Measurements from ENCODE around the gene CLK1. TPM values are rescaled to one million over a fixed set of nuclear protein-coding genes. Genes with fewer than 3 reads are reported as not detected.

CLK1 gene
- total RNA-seq, 1 donor from 2014 or later, result 118 TPM

DNA sequence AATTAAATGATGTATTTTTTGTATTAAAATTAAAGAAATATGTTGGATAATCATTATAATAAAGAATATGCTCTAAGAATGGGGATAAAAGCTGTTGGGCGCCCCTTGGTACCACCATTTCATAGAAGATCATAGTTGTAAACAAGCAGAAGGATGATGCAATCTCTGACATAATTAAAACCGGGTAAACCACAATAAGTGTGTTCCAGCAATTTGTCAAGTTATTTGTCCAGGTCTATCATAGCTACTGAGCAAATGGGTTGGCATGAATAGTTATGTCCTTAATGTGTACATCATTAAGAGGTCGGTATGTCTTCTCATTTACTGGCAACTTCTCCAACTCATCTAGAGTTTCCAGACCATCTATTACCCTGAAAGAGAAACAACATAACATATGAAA is 6.7 kb upstream of the CLK1 start:
- Mint-ChIP-seq H3K4me1 (peaks cover 7% of the 10 kb centered on the region), H3K27me3 (ENCODE audit: low read depth) (no peaks in the 10 kb centered on the region), H3K36me3 (peaks cover 17% of the 10 kb centered on the region), H3K4me3 (no peak overlapping the region), H3K27ac (no peak overlapping the region), H3K9me3 (no peaks in the 10 kb centered on the region)
- TF ChIP-seq, protein P1, sequence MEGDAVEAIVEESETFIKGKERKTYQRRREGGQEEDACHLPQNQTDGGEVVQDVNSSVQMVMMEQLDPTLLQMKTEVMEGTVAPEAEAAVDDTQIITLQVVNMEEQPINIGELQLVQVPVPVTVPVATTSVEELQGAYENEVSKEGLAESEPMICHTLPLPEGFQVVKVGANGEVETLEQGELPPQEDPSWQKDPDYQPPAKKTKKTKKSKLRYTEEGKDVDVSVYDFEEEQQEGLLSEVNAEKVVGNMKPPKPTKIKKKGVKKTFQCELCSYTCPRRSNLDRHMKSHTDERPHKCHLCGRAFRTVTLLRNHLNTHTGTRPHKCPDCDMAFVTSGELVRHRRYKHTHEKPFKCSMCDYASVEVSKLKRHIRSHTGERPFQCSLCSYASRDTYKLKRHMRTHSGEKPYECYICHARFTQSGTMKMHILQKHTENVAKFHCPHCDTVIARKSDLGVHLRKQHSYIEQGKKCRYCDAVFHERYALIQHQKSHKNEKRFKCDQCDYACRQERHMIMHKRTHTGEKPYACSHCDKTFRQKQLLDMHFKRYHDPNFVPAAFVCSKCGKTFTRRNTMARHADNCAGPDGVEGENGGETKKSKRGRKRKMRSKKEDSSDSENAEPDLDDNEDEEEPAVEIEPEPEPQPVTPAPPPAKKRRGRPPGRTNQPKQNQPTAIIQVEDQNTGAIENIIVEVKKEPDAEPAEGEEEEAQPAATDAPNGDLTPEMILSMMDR (IDR thresholded peaks at IDR 0.05; ENCODE audit: unreplicated experiment), result no peak
- DNase-seq (ENCODE audit: low spot score in 2 of 2, unreplicated experiment in 2 of 2), result no peak

DNA sequence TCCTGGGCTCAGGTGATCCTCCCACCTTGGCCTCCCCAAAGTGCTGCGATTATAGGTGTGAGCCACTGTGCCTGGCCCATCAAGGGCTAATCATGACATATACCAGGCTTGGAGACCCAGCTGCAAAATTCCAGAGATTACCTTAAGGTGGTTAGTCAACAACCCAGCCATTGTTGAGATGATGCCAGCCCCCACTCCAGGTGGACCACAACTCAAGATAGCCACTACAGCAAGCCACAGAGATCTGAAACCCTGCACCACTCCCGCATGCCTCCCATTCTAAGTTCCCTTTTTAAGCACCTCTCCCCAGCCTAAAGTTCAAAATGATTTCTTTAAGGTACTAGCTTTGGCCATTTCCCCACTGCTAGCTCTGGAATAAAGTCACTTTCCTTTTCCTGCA is 4.6 kb upstream of the CLK1 start:
- Mint-ChIP-seq H3K27me3 (ENCODE audit: low read depth) (no peaks in the 10 kb centered on the region), H3K4me3 (no peak overlapping the region), H3K27ac (peak overlapping the region; percentile 32), H3K4me1 (peaks cover 13% of the 10 kb centered on the region), H3K36me3 (peaks cover 4% of the 10 kb centered on the region), H3K9me3 (no peaks in the 10 kb centered on the region)
- TF ChIP-seq, protein P1 (IDR thresholded peaks at IDR 0.05; ENCODE audit: unreplicated experiment), result no peak
- no peak for DNase-seq (ENCODE audit: low spot score in 2 of 2, unreplicated experiment in 2 of 2)

DNA sequence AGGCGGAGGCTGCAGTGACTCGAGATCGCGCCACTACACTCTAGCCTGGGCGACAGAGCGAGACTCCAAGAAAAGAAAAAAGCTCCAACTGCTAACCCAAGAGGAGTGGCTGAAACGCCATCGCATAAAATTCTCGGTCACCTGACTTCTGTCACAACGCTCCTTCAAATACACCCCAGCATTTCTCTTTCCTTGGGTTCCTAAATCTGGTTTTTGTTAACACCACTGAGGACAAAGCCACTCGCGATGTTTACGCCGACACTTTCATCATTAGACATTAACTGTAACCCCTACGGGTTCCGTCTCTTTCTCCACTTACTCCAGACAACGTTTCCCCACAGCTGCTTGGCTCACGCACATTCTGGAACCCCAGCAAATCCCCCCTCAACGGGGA is 679 bp downstream of the CLK1 start:
- DNase-seq (ENCODE audit: low spot score in 2 of 2, unreplicated experiment in 2 of 2), result no peak
- H3K4me3 Mint-ChIP-seq, result peak overlapping the region; percentile 99
- no peaks in the 10 kb centered on the region for H3K27me3 Mint-ChIP-seq (ENCODE audit: low read depth)
- peak overlapping the region; percentile 100 for H3K27ac Mint-ChIP-seq
- peaks cover 40% of the 10 kb centered on the region for H3K4me1 Mint-ChIP-seq
- no peaks in the 10 kb centered on the region for H3K9me3 Mint-ChIP-seq
- H3K36me3 Mint-ChIP-seq, result peaks cover 11% of the 10 kb centered on the region
- TF ChIP-seq, protein P1 (IDR thresholded peaks at IDR 0.05; ENCODE audit: unreplicated experiment), result no peak

DNA sequence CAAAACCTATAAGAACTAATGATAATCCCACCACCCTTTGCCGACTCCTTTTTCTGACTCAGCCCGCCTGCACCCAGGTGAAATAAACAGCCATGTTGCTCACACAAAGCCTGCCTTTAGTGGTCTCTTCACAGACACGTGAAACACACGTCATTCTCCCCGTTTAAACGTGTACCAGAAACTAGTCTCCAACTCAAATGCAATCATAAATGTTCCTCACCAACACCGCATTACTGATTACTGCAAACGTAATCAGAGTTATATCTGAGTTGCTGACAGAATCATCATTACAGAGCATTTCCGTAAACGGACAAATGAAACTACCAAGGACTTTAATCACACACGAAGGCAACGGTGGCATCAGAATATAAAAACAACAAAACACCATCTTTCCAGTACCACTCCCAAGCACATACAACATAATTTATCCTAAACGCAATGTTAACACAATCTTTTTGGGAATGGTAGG is 1.9 kb downstream of the CLK1 start:
- TF ChIP-seq, protein P1 (IDR thresholded peaks at IDR 0.05; ENCODE audit: unreplicated experiment), result no peak
- Mint-ChIP-seq H3K36me3 (peaks cover 20% of the 10 kb centered on the region), H3K4me1 (peaks cover 40% of the 10 kb centered on the region), H3K27ac (peak overlapping the region; percentile 100), H3K27me3 (ENCODE audit: low read depth) (no peaks in the 10 kb centered on the region), H3K4me3 (peak overlapping the region; percentile 99), H3K9me3 (no peaks in the 10 kb centered on the region)
- DNase-seq (ENCODE audit: low spot score in 2 of 2, unreplicated experiment in 2 of 2), result no peak

DNA sequence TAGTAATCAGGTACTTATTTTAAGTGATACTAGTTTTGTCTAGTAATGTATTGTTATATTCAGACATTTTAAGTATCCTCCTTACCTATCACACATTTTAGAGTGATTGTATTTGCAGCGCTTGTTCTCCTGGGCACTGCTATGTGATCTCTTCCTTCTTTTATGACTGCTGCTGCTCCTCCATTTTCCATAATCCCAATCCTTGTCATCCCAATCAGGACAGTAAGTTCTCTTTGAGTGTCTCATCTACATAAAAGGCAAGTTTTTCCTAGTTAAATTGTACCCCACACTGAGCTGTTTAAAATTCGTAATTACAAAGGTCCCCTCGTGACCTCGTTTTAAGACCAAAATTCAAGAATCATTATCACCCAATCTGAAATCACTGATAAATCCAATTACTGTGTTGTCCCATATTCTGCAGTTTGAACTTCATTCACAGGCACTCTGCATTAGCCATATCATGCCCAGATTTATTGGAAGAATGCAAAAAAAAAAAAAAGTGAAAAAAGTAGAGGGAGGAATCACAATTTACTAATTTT is 2.8 kb downstream of the CLK1 start:
- Mint-ChIP-seq H3K9me3 (no peaks in the 10 kb centered on the region), H3K4me3 (peak overlapping the region; percentile 99), H3K4me1 (peaks cover 33% of the 10 kb centered on the region), H3K27me3 (ENCODE audit: low read depth) (no peaks in the 10 kb centered on the region), H3K27ac (peak overlapping the region; percentile 100), H3K36me3 (peaks cover 29% of the 10 kb centered on the region)
- DNase-seq (ENCODE audit: low spot score in 2 of 2, unreplicated experiment in 2 of 2), result no peak
- TF ChIP-seq, protein P1 (IDR thresholded peaks at IDR 0.05; ENCODE audit: unreplicated experiment), result no peak

All from mesothelial cell of epicardium (in vitro differentiated cells).